ENCODE results near the gene TBCB. TPM values are rescaled to one million over a fixed set of nuclear protein-coding genes. Genes with fewer than 3 reads are reported as not detected.

TBCB gene
- total and polyA plus RNA-seq, 2 donors (not counting 3 experiments of a cell fraction or from before 2014, with no cell fraction given): 178 to 363 TPM

GRCh38 chr19:36111200-36111539, 4.1 kb upstream of the TBCB start:
- Histone ChIP-seq H3K9me3 (replicated peaks; ENCODE audit: control insufficient read depth, insufficient read depth, low read length) (no peaks in the 10 kb centered on the region), H3K27ac (ENCODE audit: insufficient read depth, low read depth, low read length) (no peak overlapping the region), H3K9ac (replicated peaks; ENCODE audit: extremely low read depth, insufficient read depth, low read length) (no peak overlapping the region), H2AFZ (ENCODE audit: low read depth, low read length) (no peak overlapping the region), H3K36me3 (ENCODE audit: control insufficient read depth in 2 of 2, extremely low read depth in 1 of 2, insufficient read depth in 2 of 2, low read length in 2 of 2) (no peaks in the 10 kb centered on the region), H3K4me3 (replicated peaks in 1 of 3; ENCODE audit: insufficient read depth in 1 of 3, low read depth in 1 of 3, low read length in 3 of 3) (no peak overlapping the region), H3K4me2 (ENCODE audit: insufficient read depth, low read length) (no peak overlapping the region), H4K20me1 (replicated peaks; ENCODE audit: control insufficient read depth, extremely low read depth, insufficient read depth, low read length) (no peaks in the 10 kb centered on the region), H3K9me1 (replicated peaks; ENCODE audit: control insufficient read depth, extremely low read depth, insufficient read depth, low read length) (no peaks in the 10 kb centered on the region), H3K4me1 (ENCODE audit: control insufficient read depth, extremely low read depth, insufficient read depth, low read length) (peaks cover 13% of the 10 kb centered on the region), H3K27me3 (ENCODE audit: control insufficient read depth in 2 of 2, insufficient read depth in 2 of 2, low read length in 2 of 2) (no peaks in the 10 kb centered on the region), H3K79me2 (ENCODE audit: control insufficient read depth, insufficient read depth, low read length) (peaks cover 8% of the 10 kb centered on the region)
- TF ChIP-seq CTCF (IDR thresholded peaks at IDR 0.05; ENCODE audit: extremely low read depth in 1 of 2, insufficient read depth in 1 of 2, low read depth in 1 of 2, low read length in 2 of 2): no peak
- TF ChIP-seq POLR2A (IDR thresholded peaks at IDR 0.05; ENCODE audit: low read depth, low read length): no peak
- TF ChIP-seq MAX (IDR thresholded peaks at IDR 0.05; ENCODE audit: insufficient read depth, insufficient read length): no peak
- TF ChIP-seq GATA2 (IDR thresholded peaks at IDR 0.05; ENCODE audit: insufficient read depth, insufficient read length, low read depth, low read length): no peak
- TF ChIP-seq POLR2AphosphoS5 (IDR thresholded peaks at IDR 0.05; ENCODE audit: insufficient read depth, low read depth, low read length): no peak
- no peak for TF ChIP-seq EZH2 (IDR thresholded peaks at IDR 0.05; ENCODE audit: borderline replicate concordance, low read depth, low read length, severe bottlenecking)
- no peak for TF ChIP-seq MYC (IDR thresholded peaks at IDR 0.05; ENCODE audit: low read depth, low read length)
- TF ChIP-seq JUN (IDR thresholded peaks at IDR 0.05; ENCODE audit: borderline replicate concordance, insufficient read depth, insufficient read length, low read depth): no peak
- TF ChIP-seq FOS (IDR thresholded peaks at IDR 0.05; ENCODE audit: borderline replicate concordance, insufficient read depth, low read length): no peak
- POLR2A ChIA-PET: no interaction called here
- FAIRE-seq: no peak
- dilution Hi-C loops (cut with MboI; ENCODE audit: extremely low pct_ligation_motif_present, low sequenced_read_pairs): no loop called here
- no peak for DNase-seq (ENCODE audit: low read depth, low spot score)
- BruUV-seq (replicated peaks): no TSS peak
- CTCF ChIA-PET: no interaction called here
- intact Hi-C loops (cut with micrococcal nuclease): no loop called here

Measured in endothelial cell of umbilical vein (primary cell).